NCI-H187 (cell line): Measurements from ENCODE around the gene UVRAG.
"Not testable (repeated sequence)": the region's sequence is repeated elsewhere in the genome, so short reads cannot be mapped to it uniquely, and the experiment has no call there.

Source experiments
- DNase-seq, 2 experiments: peaks; one replicate each; lab custom pipeline; 2025; lab: John Stamatoyannopoulos, UW

UVRAG gene

DNA sequence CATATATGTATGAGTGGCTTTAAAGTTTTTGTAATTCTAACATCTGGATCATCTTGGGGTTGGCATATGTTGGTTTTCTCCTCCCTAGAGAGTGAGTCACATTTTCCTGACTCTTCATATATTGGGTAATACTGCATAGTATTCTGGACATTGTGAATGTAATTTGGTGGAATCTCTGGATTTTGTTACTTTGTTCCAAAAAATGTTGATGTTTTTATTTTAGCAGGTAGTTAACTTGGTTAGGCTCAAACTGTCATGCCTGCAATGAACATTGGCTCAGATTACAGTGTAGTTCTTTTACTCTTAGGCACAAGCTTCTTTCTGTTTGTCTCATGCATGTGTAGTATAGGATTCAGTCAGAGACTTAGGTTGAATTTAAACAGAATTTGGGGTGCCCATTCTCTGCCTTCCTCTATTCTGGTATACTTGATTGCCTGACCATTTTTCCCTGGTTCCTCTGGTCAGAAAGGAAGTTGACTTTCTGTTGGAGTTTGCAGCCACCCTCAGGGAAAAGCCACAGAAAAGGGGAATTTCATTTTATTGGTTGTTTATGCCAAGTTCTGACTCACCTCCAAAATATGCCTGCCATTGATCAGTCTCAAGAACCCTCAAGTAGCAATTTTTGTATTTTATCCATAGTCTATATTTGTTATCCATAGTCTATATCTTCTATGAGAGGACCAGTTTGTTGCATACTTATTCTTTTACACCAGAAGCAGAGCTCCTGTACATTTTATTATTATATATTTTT is 151.7 kb downstream of the UVRAG start:
- DNase-seq: no peak

DNA sequence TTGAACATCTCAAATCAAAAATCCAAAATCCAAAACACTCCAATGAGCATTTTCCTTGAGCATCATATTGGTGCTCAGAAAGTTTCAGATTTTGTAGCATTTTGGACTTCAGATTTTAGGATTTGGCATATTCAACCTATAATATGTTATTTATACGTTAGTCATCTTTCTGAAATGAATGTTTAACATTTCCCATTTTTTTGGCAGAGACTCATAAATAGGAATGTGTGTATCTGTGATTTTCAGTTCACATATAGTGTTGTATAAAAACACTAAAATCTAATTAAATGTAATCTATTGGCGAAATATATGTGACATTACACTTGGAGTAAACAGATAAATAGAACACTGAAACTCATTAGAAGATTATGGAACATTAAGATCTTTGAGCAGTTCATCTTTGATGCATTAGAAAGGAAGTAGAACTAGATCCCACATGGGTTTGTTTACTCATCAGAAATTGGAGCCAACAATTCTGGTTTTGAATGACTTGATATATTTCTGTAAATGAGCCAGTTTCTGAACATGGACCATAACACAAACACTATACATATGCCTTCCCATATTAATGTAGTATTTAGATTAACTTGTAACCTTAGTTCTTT is 153.1 kb downstream of the UVRAG start:
- no peak for DNase-seq

GRCh38 chr11:75969626-75970308 is 154.8 kb downstream of the UVRAG start:
- DNase-seq: no peak

DNA sequence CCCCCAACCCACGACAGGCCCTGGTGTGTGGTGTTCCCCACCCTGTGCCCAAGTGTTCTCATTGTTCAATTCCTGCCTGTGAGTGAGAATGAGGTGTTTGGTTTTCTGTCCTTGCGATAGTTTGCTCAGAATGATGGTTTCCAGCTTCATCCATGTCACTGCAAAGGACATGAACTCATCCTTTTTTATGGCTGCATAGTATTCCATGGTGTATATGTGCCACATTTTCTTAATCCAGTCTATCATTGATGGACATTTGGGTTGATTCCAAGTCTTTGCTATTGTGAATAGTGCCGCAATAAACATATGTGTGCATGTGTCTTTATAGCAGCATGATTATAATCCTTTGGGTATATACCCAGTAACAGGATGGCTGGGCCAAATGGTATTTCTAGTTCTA is 158.7 kb downstream of the UVRAG start:
- not testable (repeated sequence) for DNase-seq

GRCh38 chr11:75979075-75979474 is 164.1 kb downstream of the UVRAG start:
- not testable (repeated sequence) for DNase-seq

DNA sequence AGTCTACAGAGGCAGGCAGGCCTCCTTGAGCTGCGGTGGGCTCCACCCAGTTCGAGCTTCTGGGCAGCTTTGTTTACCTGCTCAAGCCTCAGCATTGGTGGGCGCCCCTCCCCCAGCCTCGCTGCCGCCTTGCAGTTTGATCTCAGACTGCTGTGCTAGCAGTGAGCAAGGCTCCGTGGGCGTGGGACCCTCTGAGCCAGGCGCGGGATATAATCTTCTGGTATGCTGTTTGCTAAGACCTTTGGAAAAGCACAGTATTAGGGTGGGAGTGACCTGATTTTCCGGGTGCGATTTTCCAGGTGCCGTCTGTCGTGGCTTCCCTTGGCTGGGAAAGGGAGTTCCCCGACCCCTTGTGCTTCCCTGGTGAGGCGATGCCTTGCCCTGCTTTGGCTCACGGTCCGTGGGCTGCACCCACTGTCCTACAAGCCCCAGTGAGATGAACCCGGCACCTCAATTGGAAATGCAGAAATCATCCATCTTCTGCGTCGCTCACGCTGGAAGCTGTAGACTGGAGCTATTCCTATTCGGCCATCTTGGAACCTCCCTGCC is 164.5 kb downstream of the UVRAG start:
- not testable (repeated sequence) for DNase-seq

DNA sequence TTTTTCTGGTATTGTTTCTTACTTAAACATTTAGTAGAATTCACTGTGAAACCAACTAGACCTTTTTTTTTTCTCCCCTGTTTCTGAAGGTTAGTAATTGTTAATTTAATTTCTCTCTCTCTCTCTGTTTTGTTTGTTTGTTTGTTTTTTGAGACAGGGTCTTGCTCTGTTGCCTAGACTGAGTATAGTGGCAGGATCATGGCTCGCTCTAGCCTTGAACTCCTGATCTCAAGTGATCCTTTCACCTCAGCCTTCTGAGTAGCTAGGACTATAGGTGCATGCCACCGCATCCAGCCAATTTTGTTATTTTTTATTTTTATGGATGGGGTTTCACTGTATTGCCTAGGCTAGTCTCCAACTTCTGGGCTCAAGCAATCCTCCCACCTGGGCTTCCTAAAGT is 165.0 kb downstream of the UVRAG start:
- no peak for DNase-seq

DNA sequence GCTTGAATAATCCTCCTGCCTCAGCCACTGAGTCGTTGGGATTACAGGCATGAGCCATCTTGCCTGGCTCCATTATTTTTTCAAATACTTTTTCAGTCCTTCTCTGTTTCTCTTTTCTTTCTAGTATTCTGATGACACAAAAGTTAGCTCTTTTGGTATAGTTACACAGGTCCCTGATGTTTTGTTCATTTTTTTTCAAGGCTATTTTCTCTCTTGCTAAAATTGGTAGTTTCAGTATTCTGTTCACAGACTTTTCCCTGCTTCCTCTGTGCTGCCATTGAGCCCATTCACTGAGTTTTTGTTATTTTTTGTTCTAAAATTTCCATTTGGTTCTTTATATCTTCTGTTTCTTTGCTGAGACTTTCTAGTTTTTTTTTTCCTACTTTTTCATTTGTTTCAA is 166.5 kb downstream of the UVRAG start:
- no peak for DNase-seq

DNA sequence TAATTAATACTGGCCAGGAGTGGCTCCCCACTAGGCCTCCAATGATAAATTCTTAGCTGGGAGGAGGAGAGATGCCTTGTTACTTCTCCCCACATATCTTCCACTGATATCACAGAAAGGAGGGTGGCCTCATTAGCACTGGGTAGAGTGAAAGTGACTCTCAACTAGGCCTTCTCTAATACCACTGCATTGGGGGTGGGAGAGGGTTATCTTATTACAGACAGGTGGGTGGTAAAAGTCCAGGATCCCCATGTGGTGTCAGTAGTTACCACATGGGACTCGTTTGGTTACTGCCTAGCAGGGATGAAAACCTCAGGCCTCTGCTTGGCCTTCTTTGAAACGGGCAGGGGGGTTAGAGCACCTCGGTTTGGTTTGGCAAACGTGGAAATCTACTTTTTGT is 167.3 kb downstream of the UVRAG start:
- no peak for DNase-seq

- no peak for DNase-seq
Measured at GRCh38 chr11:75986966-75987365, 172.0 kb downstream of the UVRAG start.

DNA sequence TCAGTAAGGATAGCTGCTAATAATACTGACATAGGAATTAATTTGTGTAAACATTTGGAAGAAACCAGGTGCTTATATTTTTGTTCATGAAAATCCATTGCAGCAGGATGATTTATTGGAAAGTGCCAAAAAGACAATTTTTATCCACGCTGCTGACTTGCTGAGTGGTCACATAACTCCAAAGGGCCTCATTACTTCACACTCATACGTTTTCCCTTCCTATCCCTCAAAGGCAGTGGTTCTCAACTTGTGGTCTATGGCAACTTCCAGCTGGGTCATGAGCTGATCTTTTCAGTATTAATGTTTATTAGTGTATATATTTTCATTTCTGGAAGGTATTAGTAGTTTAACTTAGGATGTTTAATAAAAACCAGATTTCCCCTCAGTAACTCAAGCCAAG is 178.1 kb downstream of the UVRAG start:
- no peak for DNase-seq

GRCh38 chr11:75994616-75995015 is 179.6 kb downstream of the UVRAG start:
- no peak for DNase-seq

GRCh38 chr11:75996523-75997442 is 181.8 kb downstream of the UVRAG start:
- no peak for DNase-seq

DNA sequence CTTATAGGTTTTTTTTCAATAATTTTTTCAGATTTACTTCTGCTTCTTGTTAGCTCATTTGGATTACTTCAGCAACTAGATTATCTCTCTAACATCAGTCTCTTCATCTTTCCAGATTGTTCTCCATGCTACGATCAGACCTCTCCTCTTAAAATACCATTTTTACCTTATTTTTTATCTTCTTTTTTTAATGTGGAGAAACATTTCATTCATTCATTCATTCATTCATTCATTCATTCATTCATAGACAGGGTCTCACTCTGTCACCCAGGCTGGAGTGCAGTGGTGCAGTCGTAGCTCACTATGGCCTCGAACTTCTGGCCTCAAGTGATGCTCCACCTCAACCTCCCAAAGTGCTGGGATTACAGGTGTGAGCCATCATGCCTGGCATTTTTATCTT is 189.4 kb downstream of the UVRAG start:
- no peak for DNase-seq

DNA sequence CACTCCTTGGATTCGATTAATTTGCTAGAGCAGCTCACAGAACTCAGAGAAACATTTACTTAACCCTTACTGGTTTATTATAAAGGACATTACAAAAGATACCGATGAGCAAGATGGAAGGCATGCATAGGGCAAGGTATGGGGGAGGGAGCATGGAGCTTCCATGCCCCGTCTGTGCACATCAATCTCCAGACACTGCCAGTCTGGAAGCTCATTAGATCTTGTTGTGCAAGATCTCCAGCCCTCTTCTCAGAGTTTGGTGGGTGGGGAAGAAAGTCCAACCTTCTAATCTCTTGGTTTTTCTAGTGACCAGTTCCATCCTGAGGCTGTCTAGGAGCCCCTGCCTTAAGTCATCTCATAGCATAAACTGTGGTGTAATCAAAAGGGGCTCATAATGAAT is 190.7 kb downstream of the UVRAG start:
- DNase-seq: no peak

- no peak for DNase-seq
Measured at GRCh38 chr11:76007166-76007565, 192.2 kb downstream of the UVRAG start.

DNA sequence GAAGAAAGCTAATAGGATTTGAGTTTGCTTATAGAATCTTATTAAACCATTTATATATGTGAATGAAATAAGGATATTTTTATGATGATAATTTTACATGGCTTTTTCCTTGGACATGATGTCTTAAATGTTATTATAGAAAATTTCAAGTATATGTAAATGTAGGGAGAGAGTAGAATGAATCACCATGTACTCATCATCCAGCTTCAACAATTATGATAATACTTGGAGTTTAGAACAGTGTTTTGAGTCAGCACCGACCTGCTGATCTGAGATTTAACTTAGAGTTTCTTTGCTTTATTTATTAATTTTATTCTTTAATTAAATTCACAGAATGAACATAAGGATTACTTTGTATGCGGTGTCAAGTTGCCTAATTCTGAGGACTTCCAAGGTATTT is 193.5 kb downstream of the UVRAG start:
- DNase-seq: no peak

DNA sequence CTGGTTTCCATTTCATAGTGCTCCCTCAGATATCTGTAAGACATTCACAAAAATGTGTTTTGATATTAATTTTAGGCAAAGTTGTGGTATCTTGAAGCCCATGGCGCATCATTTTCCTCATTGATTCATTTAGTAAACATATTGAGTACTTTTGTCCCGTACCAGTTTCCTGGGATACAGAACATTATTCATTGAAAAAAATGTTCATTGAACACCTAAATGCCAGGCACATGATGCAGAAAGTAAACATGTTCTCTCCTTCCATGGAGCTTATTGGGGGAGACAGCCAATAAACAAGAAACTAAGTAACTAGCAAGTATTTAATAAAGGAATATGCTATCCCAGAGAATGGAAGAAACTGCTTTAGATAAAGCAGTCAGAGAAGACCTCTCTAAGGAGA is 195.0 kb downstream of the UVRAG start:
- DNase-seq: no peak

GRCh38 chr11:76013526-76013925 is 198.5 kb downstream of the UVRAG start:
- DNase-seq: no peak

GRCh38 chr11:76023236-76024068 is 208.4 kb downstream of the UVRAG start:
- DNase-seq: no peak

DNA sequence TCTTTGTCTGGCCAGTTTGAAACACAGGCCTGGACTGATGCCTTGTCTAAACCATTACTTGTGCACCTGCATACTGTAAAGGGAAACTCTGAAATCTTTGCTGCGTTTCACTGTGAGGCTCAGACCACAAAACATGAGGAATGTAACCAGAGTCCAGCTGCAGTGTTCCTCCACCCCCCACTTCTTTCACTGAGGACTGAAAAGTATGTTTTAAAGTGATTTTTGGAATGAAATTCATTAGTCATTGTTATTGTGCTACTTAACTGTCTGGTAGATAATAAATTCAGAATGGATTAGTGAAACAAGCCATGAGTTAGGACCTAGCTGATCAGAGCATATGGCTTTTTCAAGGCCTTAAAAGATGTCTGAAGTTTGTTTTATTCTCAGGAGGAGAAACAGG is 210.1 kb downstream of the UVRAG start:
- no peak for DNase-seq
